ENCODE measurements around the gene ACKR1.

ACKR1 gene

DNA sequence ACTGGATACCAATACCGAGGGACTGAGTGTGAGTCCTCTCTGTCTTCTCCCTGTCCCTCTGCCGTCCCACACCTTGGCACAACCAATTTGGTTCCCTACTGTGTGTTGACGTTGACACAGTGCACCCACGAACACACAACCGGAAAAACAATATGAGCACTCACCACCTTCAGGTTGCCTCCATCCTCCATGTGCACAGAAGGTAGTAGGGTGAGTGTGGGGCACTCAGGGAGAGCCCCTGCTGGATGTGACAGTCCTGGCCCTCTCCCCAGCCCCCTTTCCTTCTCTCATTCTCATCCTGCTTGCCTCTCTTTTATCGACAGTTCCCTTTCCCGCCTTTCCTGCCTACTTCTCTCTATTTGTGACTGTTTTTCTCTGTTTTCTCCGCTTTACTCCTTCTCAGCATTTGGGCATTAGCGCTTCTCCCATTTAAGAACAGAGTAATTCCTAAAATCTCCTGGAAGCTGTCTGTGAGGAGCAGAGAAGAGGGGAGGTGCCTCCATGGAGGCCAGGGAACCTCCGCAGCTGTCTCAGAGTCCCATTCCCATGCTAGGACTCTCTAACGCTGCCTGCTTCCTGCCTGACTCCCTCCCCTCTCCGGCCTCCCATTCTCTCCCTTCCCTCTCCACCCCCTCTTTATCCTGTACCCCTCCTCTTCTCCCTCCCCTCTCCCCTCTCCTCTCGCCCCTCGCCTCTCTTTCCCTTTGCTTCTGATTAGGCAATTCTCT lies 16.9 kb upstream of the ACKR1 start:
- DNase-seq (ENCODE audit: low read depth in 2 of 2) = no peak

DNA sequence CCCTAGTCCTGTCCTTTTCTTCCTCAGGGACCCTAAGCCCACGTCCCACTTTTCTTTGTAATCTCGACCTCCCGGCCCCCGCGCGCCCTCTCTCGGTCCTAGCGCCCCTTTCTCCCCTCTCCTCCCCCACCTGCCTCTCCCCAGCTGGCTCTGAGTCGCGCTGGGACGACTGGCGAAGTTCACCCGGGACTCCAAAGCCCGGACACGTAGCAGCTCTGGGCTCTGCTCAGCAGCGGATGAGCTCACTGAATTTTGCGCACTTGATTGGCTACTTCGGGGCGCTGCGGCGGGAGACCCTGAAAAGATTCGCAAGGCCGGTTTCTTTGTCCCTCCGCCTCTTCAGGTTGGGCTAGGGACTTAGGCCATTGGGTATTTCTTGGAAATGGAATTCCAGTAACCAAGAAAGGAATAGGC lies 16.3 kb upstream of the ACKR1 start:
- no peak for DNase-seq (ENCODE audit: low read depth in 2 of 2)

DNA sequence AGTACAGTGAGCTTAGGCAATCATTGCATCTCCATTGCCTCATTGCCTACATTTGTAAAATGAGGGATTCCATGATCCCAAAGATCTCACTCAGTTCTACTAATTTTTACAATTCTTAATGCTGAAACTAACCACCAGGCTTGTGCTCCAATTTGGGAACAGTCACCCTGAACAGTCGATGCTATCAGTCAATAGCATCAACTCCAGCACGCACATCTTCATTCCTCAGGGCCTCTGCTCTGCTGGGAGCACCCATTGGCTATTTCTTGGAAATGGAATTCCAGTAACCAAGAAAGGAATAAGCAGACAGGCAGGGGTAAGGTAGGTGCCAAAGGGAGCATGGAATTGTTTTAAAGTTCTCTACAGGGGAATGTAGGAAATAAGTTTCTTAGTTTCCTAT lies 14.2 kb upstream of the ACKR1 start:
- no peak for DNase-seq (ENCODE audit: low read depth in 2 of 2)

DNA sequence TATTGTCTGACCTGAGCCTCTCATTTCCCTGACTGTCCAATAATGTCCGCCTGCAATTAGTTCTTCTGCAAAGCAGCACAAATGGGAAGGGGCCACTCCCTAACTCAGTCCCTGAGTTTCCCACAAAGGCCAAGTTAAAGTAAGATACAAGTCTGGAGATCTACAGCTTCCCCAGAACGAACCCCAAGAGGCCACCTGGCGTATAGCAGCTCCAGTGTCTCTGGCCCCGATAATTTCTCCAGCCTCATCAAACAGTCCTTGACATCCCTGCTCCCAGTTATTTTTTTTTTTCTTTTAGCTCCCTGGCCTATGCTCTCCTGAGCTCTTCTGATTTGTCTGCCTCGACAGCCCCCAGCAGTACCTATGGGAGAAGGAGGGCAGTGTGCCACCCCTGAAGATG lies 8.1 kb upstream of the ACKR1 start:
- DNase-seq (ENCODE audit: low read depth in 2 of 2) = no peak

DNA sequence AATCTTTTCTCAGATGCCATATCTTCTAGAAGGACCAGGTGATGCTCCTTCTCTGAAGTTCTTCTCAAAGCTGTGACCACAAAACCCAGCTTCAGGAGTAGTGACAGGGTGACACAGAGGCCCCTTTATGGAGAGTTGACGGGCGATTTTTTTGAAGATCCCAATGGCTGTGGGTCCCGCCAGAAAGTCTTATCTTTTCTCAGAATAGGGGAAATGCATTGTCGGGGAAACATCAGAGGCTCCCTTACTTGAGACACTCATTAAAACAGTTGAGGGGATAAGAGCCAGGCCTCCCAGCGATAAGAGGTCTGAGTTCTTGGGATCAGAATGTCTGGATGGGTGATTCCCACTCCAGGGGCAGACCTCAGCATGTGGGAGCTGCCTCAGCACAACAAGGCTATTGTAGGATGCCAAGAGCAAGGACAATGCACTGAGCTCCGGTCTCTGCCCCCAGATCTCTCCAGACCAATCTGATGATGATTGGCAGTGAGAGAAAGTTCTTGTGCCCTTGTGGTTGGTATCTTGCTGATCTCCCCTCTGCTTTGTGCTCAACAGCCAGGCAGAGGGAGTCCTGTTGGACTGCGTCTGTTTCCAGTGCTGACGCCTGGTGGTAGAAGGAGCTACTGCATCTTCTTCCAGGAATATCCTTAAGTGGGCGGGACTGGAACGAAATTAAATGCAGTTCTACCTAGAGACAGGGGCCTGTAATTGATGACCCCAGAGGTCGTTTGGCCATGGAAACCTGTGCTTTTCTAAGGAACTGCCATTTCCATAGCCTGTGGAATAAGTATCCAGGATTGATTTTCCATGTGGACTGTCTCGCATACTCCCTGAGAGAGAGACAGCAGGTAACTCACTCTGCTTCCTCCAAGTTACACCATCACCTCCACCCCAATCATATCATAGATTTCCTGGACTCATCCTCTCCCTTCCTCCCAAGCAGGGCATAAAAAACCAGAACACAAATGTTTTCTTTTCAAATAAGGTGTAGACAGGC lies 6.8 kb upstream of the ACKR1 start:
- DNase-seq (ENCODE audit: low read depth in 2 of 2) = peak in 1 of 2 donors; percentile 34

DNA sequence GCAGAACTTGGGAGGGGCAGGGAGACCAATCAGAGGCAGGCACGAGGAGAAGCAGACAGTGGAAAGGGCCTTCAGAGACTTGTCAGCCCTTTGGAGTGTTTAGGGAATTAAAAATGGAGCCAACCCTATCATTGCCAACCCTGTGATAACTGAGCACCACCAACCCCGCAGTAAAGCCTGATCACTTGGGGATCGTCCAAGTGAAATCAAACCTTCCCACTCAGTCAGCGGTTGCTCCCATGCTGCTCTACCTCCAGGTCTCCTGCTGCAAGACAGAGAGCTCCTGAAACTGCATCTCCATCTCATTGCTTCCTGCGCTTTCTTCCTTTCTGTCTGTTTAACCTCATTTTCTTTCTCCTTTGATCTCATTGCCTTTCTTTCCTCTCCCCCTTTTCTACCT lies 4.8 kb upstream of the ACKR1 start:
- DNase-seq (ENCODE audit: low read depth in 2 of 2) = no peak

DNA sequence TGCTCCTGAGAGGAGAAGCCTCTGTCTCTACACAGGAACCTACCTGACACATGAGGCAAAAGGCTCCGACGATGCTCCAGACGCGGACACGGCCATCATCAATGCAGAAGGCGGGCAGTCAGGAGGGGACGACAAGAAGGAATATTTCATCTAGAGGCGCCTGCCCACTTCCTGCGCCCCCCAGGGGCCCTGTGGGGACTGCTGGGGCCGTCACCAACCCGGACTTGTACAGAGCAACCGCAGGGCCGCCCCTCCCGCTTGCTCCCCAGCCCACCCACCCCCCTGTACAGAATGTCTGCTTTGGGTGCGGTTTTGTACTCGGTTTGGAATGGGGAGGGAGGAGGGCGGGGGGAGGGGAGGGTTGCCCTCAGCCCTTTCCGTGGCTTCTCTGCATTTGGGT lies 3.9 kb upstream of the ACKR1 start:
- DNase-seq (ENCODE audit: low read depth in 2 of 2) = no peak

DNA sequence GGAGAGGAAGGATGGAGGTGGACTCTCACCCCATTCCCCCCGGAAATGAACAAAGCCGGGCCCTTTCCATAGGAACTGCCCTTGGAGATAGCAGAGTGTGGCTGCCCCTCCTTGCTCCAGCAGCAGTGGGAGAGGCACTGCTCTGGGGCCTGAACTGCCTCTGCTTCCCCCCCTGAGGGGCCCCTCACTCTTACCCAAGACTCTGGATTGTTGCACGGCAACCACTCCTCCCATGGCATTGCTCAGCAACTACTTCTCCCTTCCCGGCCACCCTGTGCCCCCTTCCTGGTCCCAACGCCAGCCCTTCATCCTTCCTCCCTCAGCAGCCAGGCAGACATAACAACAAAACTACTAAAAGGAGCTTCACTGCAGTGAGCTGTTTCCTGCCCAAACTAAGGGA lies 3.0 kb upstream of the ACKR1 start:
- no peak for DNase-seq (ENCODE audit: low read depth in 2 of 2)

DNA sequence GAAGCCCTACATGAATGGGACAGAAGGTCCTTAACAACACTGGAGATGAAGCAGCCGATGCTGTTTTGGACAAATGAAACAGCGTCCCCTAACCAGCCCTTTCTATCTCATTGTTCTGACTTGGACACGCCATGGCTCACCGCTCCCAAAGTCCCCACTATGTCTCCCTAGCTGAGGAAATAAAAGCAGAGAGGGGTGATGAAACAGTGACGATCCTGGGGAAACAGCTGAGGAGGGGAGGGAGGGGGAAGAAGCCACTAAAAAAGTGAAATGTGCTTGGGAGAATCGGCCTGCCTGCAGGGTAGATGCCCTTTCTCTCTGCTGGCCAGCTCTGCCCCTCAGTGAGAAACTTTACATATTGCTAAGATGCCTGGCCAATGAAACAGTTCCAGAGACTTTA lies 1.1 kb upstream of the ACKR1 start:
- DNase-seq (ENCODE audit: low read depth in 2 of 2) = no peak

DNA sequence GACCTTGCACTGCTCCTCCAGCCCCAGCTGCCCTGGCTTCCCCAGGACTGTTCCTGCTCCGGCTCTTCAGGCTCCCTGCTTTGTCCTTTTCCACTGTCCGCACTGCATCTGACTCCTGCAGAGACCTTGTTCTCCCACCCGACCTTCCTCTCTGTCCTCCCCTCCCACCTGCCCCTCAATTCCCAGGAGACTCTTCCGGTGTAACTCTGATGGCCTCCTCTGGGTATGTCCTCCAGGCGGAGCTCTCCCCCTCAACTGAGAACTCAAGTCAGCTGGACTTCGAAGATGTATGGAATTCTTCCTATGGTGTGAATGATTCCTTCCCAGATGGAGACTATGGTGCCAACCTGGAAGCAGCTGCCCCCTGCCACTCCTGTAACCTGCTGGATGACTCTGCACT lies 550 bp downstream of the ACKR1 start:
- no peak for DNase-seq (ENCODE audit: low read depth in 2 of 2)

DNA sequence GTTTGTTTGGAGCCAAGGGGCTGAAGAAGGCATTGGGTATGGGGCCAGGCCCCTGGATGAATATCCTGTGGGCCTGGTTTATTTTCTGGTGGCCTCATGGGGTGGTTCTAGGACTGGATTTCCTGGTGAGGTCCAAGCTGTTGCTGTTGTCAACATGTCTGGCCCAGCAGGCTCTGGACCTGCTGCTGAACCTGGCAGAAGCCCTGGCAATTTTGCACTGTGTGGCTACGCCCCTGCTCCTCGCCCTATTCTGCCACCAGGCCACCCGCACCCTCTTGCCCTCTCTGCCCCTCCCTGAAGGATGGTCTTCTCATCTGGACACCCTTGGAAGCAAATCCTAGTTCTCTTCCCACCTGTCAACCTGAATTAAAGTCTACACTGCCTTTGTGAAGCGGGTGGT lies 1.4 kb downstream of the ACKR1 start:
- DNase-seq (ENCODE audit: low read depth in 2 of 2) = no peak

DNA sequence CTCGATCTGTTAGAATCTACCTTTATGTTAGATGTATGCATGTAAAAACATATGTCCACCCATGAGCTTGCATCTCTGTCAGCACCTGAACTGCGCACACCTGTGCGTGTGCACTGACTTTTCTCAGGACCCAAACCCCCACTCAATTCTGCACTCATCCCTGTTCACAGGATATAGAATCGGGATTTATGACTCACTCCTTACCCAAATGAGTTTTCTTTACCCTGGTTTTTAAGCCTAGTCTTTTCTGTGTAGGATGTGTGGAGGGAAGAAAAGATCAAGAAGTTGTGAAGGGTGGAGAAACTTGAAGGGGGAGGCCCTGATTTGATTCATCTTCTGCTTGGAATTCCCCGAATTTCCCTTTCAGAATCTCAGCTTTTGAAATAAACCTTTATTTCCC lies 2.4 kb downstream of the ACKR1 start:
- DNase-seq (ENCODE audit: low read depth in 2 of 2) = no peak

DNA sequence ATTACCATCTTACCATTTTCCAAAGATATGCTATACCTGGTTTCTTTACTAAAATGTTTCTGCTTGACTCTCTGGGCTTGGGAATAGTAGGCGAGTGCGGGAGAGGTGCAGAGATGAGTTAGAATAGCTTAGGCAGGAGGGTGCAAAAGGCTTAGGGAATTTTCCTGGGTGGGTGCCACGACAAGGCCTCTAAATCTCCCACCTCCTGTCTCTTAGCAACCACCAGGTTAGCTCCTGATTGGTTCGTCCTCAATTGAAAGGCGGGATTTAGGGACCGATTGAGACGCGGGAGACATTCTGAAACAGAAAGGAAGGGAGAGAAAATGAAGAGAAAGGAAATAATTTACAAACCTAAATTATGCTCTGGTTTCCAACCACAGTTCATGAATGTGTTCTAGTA lies 3.1 kb downstream of the ACKR1 start:
- DNase-seq (ENCODE audit: low read depth in 2 of 2) = no peak

DNA sequence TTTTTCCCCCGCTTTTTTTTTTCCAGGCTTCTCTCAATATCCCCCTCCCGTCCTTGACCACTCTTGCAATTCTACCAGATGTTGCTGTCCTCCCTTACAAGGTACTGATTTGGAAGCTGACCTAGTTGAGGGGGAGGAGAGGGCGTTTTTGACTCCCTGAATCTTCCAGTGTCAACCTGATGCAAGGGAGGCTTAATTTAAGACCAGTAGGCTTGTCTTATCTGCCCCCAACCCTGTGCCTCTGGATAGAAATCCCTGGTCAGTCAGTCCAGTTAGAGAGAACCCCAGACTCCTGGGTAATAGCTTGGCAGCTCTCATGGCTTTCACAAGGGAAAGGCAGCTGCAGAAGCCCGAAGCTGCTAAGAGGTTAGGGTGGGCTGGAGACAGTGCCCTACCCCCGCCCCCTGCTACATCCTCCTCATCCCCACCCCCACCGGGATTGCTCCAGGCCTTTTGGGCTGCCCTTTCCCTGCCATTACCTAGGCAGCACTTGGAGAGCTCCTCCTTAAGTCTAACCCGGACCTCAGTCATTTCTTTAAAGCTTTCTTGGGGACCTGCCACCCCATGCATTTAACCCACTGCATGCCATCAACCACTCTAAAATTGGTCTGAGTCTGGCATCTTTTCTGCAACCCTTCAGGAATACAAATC lies 3.6 kb downstream of the ACKR1 start:
- no peak for DNase-seq (ENCODE audit: low read depth in 2 of 2)

DNA sequence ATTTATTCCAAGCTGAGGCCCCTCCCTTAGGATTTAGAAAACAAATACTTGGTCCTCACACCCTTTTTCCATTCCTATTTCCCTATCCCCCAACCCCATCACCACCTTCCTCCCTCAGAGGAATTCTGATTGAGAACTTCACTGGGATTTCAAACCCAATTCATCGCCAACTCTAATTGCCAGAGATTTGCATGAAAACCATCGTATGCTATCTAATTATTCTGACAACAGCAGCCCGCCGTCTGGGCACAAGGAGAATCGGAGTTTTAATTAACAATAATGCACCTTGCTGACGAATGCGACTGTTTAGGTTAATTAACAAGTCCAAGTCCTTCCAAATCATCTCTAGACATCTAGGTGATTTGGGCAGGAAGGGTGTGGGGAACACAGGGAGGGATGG lies 4.4 kb downstream of the ACKR1 start:
- no peak for DNase-seq (ENCODE audit: low read depth in 2 of 2)

DNA sequence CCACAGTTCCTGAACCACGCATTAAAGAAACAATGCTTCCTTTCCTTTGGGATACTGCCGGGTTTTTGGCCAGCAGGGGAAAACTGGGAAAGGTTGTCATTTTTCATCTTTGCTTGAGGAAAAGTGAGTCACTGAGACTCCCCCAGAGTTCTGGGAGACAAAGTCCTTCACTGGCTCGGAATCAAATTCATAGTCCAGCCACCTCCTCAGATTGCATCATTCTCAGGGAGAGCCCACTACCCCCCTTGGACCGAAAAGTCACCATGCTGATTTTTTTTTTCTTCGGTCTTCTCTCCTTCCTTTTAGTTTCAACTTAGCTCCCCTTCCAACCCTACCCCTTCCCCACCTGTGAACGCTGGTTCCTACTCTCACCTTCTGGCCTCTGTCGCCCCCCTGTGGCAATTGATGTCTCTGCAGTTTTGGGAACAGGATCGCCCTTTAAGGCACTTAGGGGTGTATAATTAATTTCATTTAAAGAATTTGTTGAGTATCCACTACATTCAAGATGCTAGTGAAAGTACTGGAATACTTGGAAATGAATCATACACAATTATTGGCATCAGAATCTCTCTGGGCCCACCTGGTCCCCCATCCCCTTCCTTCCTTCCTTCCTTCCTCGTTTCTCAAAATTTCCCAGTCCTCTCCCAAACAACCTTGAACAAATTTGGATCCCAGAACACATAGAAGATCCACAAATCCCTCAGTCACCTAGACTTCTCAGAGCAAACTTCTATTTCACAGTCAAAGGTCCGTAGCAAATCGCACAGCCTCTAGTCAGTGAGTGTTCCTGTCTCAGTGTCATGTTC lies 6.9 kb downstream of the ACKR1 start:
- no peak for DNase-seq (ENCODE audit: low read depth in 2 of 2)

DNA sequence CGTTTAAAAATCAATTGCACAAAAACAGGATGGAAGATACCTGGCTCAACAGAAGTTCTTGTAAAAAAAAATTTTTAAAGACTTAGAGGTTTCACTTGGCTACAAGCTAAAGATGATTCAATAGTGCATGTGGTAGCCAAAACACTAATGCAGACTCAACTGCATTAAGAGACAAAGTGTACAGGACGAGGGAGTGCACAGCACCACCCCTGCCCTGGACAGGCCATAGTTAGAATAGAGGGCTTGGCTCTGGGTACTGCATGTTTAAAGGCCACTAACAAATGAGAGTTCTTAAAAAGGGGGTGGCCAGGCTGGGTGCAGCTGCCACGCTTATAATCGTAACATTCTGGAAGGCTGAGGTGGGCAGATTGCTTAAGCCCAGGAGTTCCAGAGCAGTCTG lies 7.9 kb downstream of the ACKR1 start:
- DNase-seq (ENCODE audit: low read depth in 2 of 2) = no peak

DNA sequence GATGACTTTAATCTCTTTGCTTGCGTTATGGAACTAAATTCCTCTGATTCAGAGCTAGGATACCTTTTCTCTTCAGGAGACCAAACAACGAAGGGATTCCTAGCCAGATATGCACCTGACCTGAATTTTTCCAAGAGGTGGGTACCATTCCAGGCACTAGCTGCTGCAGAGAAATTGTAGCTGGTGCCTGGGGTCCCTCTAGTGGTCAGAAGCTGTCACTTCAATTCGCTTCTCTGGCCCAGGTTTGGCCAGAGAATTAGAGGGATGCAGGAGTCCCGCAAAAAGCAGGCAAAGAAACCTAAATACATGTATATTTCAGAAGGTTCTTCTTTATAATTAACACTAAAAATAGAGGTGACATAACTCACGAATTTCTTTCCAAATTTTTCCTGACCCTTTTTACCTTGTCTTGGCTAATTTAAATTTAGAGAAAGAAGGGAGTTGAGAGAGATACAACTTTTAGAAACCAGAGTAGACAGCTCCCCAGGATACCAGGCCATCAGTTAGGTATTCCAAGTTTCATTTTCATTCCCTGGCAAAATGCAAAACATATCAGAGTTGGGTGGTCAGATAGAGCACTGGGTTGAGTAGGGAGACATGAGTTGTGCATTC lies 9.6 kb downstream of the ACKR1 start:
- DNase-seq (ENCODE audit: low read depth in 2 of 2) = no peak

DNA sequence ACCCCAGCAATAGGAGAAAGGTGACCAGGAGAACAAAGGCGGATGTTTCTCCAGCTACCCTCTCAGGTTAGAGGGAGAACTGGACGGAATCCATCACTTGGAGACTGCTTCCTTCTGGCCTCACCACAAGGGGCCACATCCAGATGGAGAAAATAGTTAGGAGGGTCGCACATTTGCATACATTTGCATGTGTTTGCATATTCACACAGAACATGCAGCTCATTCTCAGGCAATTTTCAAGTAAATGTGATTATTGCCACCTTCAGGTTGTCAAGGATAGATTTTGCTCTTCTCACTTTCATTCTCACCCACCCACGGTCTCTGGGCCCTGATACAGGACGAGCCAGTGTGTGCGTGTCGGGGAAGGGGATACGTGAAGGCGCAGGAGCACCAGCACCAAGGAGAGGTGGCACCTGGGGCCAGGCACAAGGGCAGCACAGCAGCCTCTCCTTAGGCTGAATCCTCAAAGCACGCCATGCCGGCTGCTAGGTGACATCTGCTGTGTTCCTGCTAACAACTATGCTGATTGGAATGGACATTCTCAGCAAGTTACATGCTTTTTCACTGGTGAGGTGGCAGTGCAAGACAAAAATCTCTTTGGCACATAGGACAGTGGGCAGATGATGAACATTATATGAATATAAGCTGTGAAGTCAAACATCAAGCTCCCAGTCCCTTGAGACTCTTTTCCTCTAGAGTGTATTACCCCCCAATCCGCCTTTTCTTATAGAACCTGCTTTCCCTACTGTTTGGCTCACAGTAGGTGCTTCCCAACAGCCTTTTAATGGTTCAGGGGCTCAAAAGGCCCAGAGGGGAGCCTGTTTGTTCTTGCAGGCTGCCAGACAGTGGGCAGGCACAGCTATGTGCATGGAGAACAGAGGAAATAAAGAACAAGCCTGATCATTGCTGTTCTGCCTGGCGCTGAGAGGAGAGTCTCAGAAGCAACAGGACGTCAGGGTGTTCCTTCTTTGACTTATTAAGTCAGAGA lies 14.3 kb downstream of the ACKR1 start:
- no peak for DNase-seq (ENCODE audit: low read depth in 2 of 2)
